ENCODE measurements around the gene PRSS22.

The PRSS22 gene

GRCh38 chr16:2902337-2903130 lies 44.6 kb upstream of the PRSS22 start:
- Histone ChIP-seq H3K27me3 (ENCODE audit: insufficient read depth, low read length, poor library complexity, severe bottlenecking) (no peaks in the 10 kb centered on the region), H3K4me1 (ENCODE audit: insufficient read depth, low read length, poor library complexity, severe bottlenecking) (peaks cover 3% of the 10 kb centered on the region), H3K9me3 (ENCODE audit: insufficient read depth, low read depth, low read length) (no peaks in the 10 kb centered on the region), H3K9ac (ENCODE audit: low read depth, low read length, poor library complexity, severe bottlenecking) (no peak overlapping the region), H3K9me2 (replicated peaks; ENCODE audit: low read depth, low read length) (no peaks in the 10 kb centered on the region), H3K4me2 (ENCODE audit: low read depth, low read length, poor library complexity, severe bottlenecking) (no peak overlapping the region), H3K4me3 (ENCODE audit: low read length, poor library complexity, severe bottlenecking) (no peak overlapping the region), H3K79me2 (ENCODE audit: insufficient read depth, low read length) (no peaks in the 10 kb centered on the region), H4K20me1 (ENCODE audit: insufficient read depth, low read length, poor library complexity, severe bottlenecking) (no peaks in the 10 kb centered on the region), H3K36me3 (ENCODE audit: insufficient read depth, low read length) (no peaks in the 10 kb centered on the region), H2AFZ (ENCODE audit: low read length) (no peak overlapping the region), H3F3A (ENCODE audit: low read depth) (no peaks in the 10 kb centered on the region)
- TF ChIP-seq CTCF (conservative IDR thresholded peaks at IDR 0.05; ENCODE audit: low read length) (no peak), EZH2phosphoT487 (IDR thresholded peaks at IDR 0.05; ENCODE audit: borderline replicate concordance) (no peak)

- Histone ChIP-seq H4K20me1 (ENCODE audit: insufficient read depth, low read length, poor library complexity, severe bottlenecking) (no peaks in the 10 kb centered on the region), H3K9ac (ENCODE audit: low read depth, low read length, poor library complexity, severe bottlenecking) (no peak overlapping the region), H3K4me1 (ENCODE audit: insufficient read depth, low read length, poor library complexity, severe bottlenecking) (peaks cover 3% of the 10 kb centered on the region), H3K79me2 (ENCODE audit: insufficient read depth, low read length) (no peaks in the 10 kb centered on the region), H3K9me3 (ENCODE audit: insufficient read depth, low read depth, low read length) (no peaks in the 10 kb centered on the region), H3K4me2 (ENCODE audit: low read depth, low read length, poor library complexity, severe bottlenecking) (no peak overlapping the region), H3K9me2 (replicated peaks; ENCODE audit: low read depth, low read length) (no peaks in the 10 kb centered on the region), H3F3A (ENCODE audit: low read depth) (no peaks in the 10 kb centered on the region), H3K27me3 (ENCODE audit: insufficient read depth, low read length, poor library complexity, severe bottlenecking) (no peaks in the 10 kb centered on the region), H2AFZ (ENCODE audit: low read length) (no peak overlapping the region), H3K4me3 (ENCODE audit: low read length, poor library complexity, severe bottlenecking) (no peak overlapping the region), H3K36me3 (ENCODE audit: insufficient read depth, low read length) (no peaks in the 10 kb centered on the region)
- no peak for TF ChIP-seq EZH2phosphoT487 (IDR thresholded peaks at IDR 0.05; ENCODE audit: borderline replicate concordance)
- no peak for TF ChIP-seq CTCF (conservative IDR thresholded peaks at IDR 0.05; ENCODE audit: low read length)
Measured at GRCh38 chr16:2900526-2901075, 42.6 kb upstream of the PRSS22 start.

- H3K36me3 ChIP-seq (ENCODE audit: insufficient read depth, low read length): no peaks in the 10 kb centered on the region
- TF ChIP-seq CTCF (conservative IDR thresholded peaks at IDR 0.05; ENCODE audit: low read length): no peak
- TF ChIP-seq EZH2phosphoT487 (IDR thresholded peaks at IDR 0.05; ENCODE audit: borderline replicate concordance): no peak
- no peak overlapping the region for H3K4me2 ChIP-seq (ENCODE audit: low read depth, low read length, poor library complexity, severe bottlenecking)
- H3K9me3 ChIP-seq (ENCODE audit: insufficient read depth, low read depth, low read length): no peaks in the 10 kb centered on the region
- no peak overlapping the region for H3K9ac ChIP-seq (ENCODE audit: low read depth, low read length, poor library complexity, severe bottlenecking)
- no peaks in the 10 kb centered on the region for H3F3A ChIP-seq (ENCODE audit: low read depth)
- no peaks in the 10 kb centered on the region for H3K27me3 ChIP-seq (ENCODE audit: insufficient read depth, low read length, poor library complexity, severe bottlenecking)
- H4K20me1 ChIP-seq (ENCODE audit: insufficient read depth, low read length, poor library complexity, severe bottlenecking): no peaks in the 10 kb centered on the region
- no peak overlapping the region for H3K4me3 ChIP-seq (ENCODE audit: low read length, poor library complexity, severe bottlenecking)
- no peak overlapping the region for H2AFZ ChIP-seq (ENCODE audit: low read length)
- H3K79me2 ChIP-seq (ENCODE audit: insufficient read depth, low read length): no peaks in the 10 kb centered on the region
- H3K9me2 ChIP-seq (replicated peaks; ENCODE audit: low read depth, low read length): no peaks in the 10 kb centered on the region
- H3K4me1 ChIP-seq (ENCODE audit: insufficient read depth, low read length, poor library complexity, severe bottlenecking): peaks cover 2% of the 10 kb centered on the region
Measured at GRCh38 chr16:2899564-2900072, 41.6 kb upstream of the PRSS22 start.
